BE2C (cell line): ENCODE results near the gene MRPL38.

ENCODE experiments used
- DNase-seq: peaks from one replicate; pipeline ENCODE4 v3.0.0-alpha.2; 2020
- H3K27me3 ChIP-seq: fragments of 250-450 bp; sonication (Bioruptor Pico); 2 replicates; pipeline ENCODE4 v1.5.1; 2020; ENCODE audit warnings: mild to moderate bottlenecking
- H3K36me3 ChIP-seq: fragments of 250-450 bp; sonication (Bioruptor Pico); 2 replicates; pipeline ENCODE4 v1.5.1; 2020; ENCODE audit warnings: mild to moderate bottlenecking
- H3K4me1 ChIP-seq: fragments of 250-450 bp; sonication (Bioruptor Pico); 2 replicates; pipeline ENCODE4 v1.5.1; 2020
- H3K4me3 ChIP-seq: 2 replicates; pipeline ENCODE4 v1.5.1; 2011; ENCODE audit warnings: low read depth, low read length
- H3K9me3 ChIP-seq: fragments of 250-450 bp; sonication (Bioruptor Pico); 2 replicates; pipeline ENCODE4 v1.5.1; 2020
- CTCF ChIP-seq: IDR thresholded peaks from 2 replicates; pipeline ENCODE4 v1.5.1; 2012; ENCODE audit warnings: mild to moderate bottlenecking, low read depth, low read length

MRPL38 gene

GRCh38 chr17:75909812-75910274, 5.2 kb upstream of the MRPL38 start:
- Histone ChIP-seq H3K27me3 (no peaks in the 10 kb centered on the region), H3K4me3 (peak overlapping the region; percentile 25), H3K36me3 (no peaks in the 10 kb centered on the region), H3K9me3 (no peaks in the 10 kb centered on the region), H3K4me1 (peaks cover 14% of the 10 kb centered on the region)
- no peak for TF ChIP-seq CTCF
- DNase-seq, result peak; percentile 75

- no peaks in the 10 kb centered on the region for H3K36me3 ChIP-seq
- no peaks in the 10 kb centered on the region for H3K27me3 ChIP-seq
- peaks cover 14% of the 10 kb centered on the region for H3K4me1 ChIP-seq
- H3K9me3 ChIP-seq, result no peaks in the 10 kb centered on the region
- DNase-seq, result peak; percentile 56
- H3K4me3 ChIP-seq, result peak overlapping the region; percentile 25
- TF ChIP-seq CTCF, result no peak
Measured at GRCh38 chr17:75909051-75909811, 4.5 kb upstream of the MRPL38 start.

- no peak for TF ChIP-seq CTCF
- no peaks in the 10 kb centered on the region for H3K27me3 ChIP-seq
- no peak overlapping the region for H3K4me3 ChIP-seq
- peaks cover 14% of the 10 kb centered on the region for H3K4me1 ChIP-seq
- H3K9me3 ChIP-seq, result no peaks in the 10 kb centered on the region
- no peak for DNase-seq
- no peaks in the 10 kb centered on the region for H3K36me3 ChIP-seq
Measured at GRCh38 chr17:75908201-75908600, 3.5 kb upstream of the MRPL38 start.

GRCh38 chr17:75906143-75906884, 1.6 kb upstream of the MRPL38 start:
- H3K4me1 ChIP-seq, result peaks cover 14% of the 10 kb centered on the region
- TF ChIP-seq CTCF, result no peak
- no peak for DNase-seq
- no peak overlapping the region for H3K4me3 ChIP-seq
- H3K9me3 ChIP-seq, result no peaks in the 10 kb centered on the region
- peaks cover 7% of the 10 kb centered on the region for H3K36me3 ChIP-seq
- H3K27me3 ChIP-seq, result no peaks in the 10 kb centered on the region

- Histone ChIP-seq H3K27me3 (no peaks in the 10 kb centered on the region), H3K36me3 (peaks cover 41% of the 10 kb centered on the region), H3K4me1 (no peaks in the 10 kb centered on the region), H3K4me3 (no peak overlapping the region), H3K9me3 (no peaks in the 10 kb centered on the region)
- TF ChIP-seq CTCF, result no peak
- no peak for DNase-seq
Measured at GRCh38 chr17:75902406-75902805, 2.3 kb downstream of the MRPL38 start.

GRCh38 chr17:75901727-75902126, 3.0 kb downstream of the MRPL38 start:
- TF ChIP-seq CTCF, result no peak
- DNase-seq, result no peak
- Histone ChIP-seq H3K9me3 (no peaks in the 10 kb centered on the region), H3K36me3 (peaks cover 43% of the 10 kb centered on the region), H3K27me3 (no peaks in the 10 kb centered on the region), H3K4me1 (peaks cover 4% of the 10 kb centered on the region; the same call in 1 of the 2 replicates), H3K4me3 (no peak overlapping the region)
